Ramos (cell line): ENCODE measurements around the gene RYR1.
"Not testable (repeated sequence)": the region's sequence is repeated elsewhere in the genome, so short reads cannot be mapped to it uniquely, and the experiment has no call there.

ENCODE experiments used
- in situ Hi-C: fragments of 300-500 bp; cut with MboI; formaldehyde crosslinking; loops from one replicate; pipeline ENCODE4 v1.14.3; 2022; ENCODE audit warnings: low sequenced_read_pairs; ENCODE audit not compliant: unreplicated experiment

The RYR1 gene

GRCh38 chr19:38549061-38549460, 115.6 kb downstream of the RYR1 start:
- in situ Hi-C loops, result loop anchor here (5.0 to 25.0 kb wide), 2 partner anchors 83 to 388 kb away; partner anchors contain the start of genes MRPS12 and SARS2

GRCh38 chr19:38549942-38550341, 116.5 kb downstream of the RYR1 start:
- in situ Hi-C loops, result loop anchor here (5.0 to 25.0 kb wide), 2 partner anchors 82 to 387 kb away; partner anchors contain the start of genes MRPS12 and SARS2

- in situ Hi-C loops, result no loop called here
Observed at GRCh38 chr19:38550376-38550775, 116.9 kb downstream of the RYR1 start.

GRCh38 chr19:38551450-38551813, 117.9 kb downstream of the RYR1 start:
- in situ Hi-C loops, result no loop called here

DNA sequence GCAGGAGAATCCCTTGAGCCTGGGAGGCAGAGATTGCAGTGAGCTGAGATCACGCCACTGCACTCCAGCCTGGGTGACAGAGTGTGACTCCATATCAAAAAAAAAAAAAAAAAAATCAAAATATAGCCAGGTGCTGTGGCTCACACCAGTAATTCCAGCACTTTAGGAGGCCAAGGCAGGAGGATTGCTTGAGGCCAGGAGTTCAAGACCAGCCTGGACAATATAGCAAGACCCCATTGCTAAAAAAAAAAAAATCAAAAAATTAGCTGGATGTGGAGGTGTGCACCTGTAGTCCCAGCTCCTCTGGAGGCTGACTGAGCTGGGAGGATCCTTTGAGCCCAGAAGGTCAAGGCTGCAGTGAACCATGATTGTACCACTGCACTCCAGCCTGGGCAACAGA, 119.7 kb downstream of the RYR1 start:
- in situ Hi-C loops, result not testable (repeated sequence)

- in situ Hi-C loops, result no loop called here
Observed at GRCh38 chr19:38554676-38555141, 121.2 kb downstream of the RYR1 start.

DNA sequence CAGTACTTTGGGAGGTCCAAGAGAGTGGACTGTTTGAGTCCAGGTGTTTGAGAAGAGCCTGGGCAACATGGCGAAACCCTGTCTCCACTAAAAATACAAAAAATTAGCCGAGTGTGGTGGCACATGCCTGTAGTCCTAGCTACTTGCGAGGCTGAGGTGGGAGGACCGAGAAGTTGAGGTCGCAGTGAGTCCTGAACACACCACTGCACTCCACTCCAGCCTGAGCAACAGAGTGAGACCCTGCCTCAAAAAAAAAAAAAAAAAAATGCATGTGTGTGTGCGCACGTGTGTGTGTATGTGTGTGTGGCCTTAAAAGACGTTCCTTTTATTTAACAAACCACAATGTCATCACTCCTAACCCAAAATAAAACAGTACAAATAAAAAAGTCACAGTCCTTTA, 121.7 kb downstream of the RYR1 start:
- in situ Hi-C loops, result no loop called here

DNA sequence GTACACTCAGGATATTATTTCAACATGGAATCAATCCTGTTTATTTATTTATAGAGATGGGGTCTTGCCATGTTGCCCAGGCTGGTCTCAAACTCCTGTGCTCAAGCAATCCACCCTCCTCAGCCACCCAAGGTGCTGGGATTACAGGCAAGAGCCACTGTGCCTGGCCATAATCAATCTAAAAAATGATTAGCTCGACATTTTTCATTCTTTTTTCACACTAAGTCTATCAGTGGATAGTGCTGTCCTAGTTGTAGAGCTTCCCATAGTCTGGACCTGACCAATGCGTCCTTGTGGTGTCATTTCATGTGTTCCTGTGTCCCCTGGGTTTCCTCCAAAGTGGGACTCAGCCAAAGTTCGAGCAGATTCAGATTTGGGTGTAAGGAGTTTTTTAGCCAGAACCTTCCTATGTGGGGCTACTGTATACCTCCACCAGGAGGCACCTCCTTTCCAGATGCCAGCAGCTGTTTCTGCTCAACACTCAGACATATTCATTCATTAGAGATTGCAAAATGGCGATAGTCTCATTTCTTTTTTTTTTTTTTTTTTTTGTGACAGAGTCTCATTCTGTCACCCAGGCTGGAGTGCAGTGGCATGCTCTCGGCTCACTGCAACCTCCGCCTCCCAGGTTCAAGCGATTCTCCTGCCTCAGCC, 123.2 kb downstream of the RYR1 start:
- in situ Hi-C loops, result no loop called here

DNA sequence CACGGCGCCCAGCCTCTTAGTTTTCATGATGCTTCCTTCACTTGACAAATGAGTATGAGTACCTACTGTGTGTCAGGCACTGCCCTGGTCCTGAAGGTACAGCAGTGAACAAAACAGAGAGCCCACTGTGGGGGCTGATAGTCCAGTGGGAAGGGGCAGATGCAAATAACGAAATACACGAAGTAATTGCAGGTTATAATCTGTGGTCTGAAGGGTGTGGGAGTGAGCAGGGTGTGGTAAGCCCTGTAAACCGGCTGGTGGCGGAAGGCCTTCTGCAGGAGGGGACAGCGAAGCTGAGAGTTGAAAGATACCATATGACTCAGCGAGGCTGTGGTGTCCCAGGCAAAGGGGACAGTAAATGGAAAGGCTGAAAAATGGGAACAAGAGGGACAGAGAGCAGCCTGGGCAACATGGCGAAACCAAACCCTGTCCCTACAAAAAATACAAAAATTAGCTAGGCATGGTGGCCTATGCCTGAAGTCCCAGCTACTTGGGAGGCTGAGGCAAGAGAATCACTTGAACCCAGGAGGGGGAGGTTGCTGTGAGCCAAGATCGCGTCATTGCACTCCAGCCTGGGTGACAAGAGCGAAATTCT, 123.8 kb downstream of the RYR1 start:
- in situ Hi-C loops, result no loop called here

DNA sequence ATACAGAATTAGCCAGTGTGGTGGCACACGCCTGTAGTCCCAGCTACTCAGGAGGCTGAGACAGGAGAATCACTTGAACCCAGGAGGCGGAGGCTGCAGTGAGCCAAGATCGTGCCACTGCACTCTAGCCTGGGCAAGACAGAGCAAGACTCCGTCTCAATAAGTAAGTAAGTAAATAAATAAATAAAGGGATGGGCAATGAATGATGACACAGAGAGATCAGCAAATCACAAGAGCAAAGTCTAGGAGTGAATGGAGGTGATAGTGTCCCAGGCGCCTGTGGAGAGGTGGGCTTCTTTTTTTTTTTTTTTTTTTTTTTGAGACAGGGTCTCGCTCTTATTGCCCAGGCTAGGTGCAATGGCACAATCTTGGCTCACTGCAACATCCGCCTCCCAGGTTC, 125.4 kb downstream of the RYR1 start:
- in situ Hi-C loops, result not testable (repeated sequence)

- in situ Hi-C loops, result no loop called here
Observed at GRCh38 chr19:38559428-38560401, 126.2 kb downstream of the RYR1 start.

GRCh38 chr19:38561053-38561606, 127.6 kb downstream of the RYR1 start:
- in situ Hi-C loops, result no loop called here

DNA sequence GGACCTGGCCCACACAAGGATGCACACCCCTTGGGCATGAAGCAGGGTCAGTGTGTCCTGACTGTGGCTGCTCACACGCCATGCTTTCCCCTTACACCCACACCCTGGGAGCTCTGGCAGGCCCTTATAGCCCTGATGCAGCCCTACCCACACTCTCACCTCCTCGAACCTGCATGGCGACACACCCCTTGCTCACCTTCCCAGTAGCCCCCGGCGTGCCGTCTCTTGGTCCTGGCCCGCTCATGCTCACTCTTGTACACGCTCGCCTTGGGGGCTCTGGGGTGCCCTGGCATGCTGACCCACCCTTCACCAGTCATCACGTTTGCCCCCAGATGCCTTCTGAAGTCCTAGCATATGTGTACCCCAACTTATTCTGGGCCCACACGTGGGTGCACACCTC, 128.2 kb downstream of the RYR1 start:
- in situ Hi-C loops, result no loop called here

GRCh38 chr19:38562096-38562495, 128.6 kb downstream of the RYR1 start:
- in situ Hi-C loops, result no loop called here

DNA sequence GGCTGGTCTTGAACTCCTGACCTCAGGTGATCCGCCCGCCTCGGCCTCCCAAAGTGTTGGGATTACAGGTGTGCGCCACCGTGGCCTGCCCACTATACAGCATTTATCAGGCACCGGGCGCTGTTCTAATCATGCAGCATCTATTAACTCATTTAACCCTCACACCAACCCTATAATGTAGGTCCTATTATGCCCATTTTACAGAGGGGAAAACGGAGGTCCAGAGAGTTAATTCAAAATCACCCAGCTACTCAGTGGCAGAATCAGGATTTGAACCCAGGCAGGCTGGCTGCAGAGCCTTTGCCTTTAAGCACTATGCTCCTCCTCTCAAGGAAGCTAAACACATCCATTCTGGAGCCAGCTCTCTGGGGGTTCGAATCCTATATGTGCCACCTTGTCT, 130.0 kb downstream of the RYR1 start:
- in situ Hi-C loops, result no loop called here

GRCh38 chr19:38564981-38565690, 131.6 kb downstream of the RYR1 start:
- in situ Hi-C loops, result no loop called here

DNA sequence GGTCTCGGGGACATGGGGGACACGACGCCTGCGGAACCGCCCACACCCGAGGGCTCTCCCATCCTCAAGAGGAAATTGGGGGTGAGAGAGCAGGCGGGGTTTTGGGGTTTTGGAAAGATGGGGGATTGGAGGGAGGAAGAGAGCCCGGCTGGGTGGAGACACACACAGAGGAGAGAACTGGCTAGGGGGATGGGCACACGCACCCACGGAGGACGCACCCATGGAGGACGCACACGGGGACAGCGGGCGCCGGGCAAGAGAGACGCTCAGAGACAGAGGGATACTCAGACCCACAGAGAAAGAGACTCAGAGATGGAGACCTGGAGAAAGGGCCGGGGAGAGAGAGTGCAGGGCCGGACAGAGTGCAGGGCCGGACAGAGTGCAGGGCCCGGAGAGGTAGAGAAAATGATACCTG, 132.2 kb downstream of the RYR1 start:
- in situ Hi-C loops, result no loop called here

DNA sequence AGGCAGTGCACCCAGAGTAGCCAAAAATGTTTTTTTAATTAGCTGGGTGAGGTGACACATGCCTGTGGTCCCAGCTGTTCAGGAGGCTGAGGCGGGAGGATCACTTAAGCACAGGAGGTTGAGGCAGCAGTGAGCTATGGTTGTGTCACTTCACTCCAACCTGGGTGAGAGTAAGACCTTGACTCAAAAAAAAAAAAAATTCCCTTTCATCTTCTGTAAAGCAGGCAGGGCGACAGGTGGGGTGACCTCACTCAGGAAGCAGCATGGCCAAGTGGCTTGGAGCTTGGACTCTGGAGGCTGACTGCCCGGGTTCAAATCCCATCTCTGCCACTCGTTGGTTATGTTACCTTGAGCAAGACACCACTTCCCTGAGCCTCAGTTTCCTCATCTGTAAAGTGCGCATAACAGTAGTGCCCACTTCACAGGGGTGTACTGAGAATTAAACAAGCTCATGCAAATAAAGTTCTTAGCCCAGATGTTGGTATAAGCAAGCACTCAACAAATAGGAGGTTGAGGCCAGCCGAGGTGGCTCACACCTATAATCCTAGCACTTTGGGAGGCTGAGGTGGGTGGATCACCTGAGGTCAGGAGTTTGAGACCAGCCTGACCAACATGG, 136.0 kb downstream of the RYR1 start:
- in situ Hi-C loops, result no loop called here

DNA sequence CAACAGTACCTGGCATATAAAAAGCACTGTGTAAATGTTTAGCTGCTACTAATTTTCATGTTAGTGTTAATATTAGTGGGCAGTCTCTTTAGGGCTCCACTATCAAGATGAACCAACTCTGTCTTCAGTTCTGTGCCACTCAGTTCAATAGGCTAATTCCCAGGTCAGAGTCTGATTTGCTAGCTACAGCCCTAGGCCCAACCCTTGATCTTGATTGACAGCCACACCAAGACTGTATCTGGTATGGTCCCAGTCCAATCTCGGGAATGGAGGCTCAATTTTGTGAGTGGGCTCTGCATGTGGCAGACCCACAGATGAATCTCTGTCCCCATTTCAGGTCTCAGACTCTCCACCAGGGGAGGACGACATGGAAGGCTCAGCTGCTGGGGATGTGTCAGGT, 138.2 kb downstream of the RYR1 start:
- in situ Hi-C loops, result no loop called here

GRCh38 chr19:38577826-38578225, 144.3 kb downstream of the RYR1 start:
- in situ Hi-C loops, result no loop called here
